NCI-H2107 (cell line): Measurements from ENCODE around the gene TSPAN15.
A peak's percentile ranks its signal among the peaks of the same experiment; 100 is the strongest.

ENCODE experiments used
- DNase-seq: peaks from one replicate; lab custom pipeline; 2025; lab: John Stamatoyannopoulos, UW

Gene TSPAN15

DNA sequence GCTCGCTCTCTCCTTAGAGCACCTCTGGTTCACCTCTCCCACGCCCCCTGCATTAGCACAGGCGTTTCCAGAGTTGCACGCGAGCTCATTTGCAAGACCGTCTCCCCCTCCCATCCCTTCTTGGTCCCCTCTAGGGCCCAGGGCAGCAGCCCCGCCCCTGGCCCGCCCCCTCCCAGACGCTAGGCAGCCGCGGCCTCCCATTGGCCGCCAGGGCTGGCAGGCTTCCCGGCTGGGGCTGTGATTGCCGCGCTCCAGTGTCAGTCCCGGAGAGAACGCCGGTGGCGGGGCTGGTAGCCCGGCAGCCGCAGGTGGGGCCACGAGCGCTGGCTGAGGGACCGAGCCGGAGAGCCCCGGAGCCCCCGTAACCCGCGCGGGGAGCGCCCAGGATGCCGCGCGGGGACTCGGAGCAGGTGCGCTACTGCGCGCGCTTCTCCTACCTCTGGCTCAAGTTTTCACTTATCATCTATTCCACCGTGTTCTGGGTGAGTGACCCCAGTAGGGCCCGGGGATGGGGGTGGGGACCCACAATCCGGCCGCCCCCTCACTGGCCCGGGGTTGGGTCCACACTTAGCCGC, at the start of gene TSPAN15:
TSPAN15 (plus strand) TSS at position 257 of the 575 bp plus-strand sequence; CDS start at position 387, 130 bp downstream.
- DNase-seq, result peak; percentile 12

DNA sequence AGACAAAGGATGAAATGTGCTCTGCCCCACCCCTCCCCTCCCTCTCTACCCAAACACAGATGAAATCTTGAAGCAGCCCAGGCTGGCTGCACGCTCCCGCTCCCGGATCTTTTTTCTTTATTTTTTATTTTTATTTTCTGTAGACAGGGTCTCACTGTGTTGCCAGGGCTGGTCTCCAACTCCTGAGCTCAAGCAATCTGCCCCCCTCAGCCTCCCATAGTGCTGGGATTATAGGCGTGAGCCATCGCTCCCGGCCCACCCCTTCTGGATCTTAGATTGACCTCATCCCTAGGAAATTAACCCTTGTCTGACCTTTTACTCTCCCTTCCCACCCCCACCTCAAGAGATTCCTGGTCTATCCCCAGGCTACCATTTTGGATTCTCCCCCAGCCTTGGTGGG, 48.9 kb upstream of the TSPAN15 start:
- no peak for DNase-seq

DNA sequence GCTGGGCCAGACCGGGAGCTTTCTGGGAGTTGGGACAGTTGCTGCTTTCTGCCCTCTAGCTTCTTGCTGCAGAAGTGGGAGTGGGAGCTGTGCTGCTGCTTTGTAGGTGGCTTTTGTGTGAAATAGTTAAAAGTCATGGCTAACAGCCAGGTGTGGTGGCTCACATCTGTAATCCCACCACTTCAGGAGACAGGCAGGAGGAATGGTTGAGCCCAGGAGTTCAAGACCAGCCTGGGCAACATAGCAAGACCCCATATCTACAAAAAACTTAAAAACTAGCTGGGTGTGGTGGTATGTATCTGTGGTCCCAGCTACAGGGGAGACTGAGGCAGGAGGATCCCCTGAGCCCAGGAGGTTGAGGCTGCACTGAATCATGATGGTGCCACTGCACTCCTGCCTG, 48.2 kb upstream of the TSPAN15 start:
- no peak for DNase-seq

DNA sequence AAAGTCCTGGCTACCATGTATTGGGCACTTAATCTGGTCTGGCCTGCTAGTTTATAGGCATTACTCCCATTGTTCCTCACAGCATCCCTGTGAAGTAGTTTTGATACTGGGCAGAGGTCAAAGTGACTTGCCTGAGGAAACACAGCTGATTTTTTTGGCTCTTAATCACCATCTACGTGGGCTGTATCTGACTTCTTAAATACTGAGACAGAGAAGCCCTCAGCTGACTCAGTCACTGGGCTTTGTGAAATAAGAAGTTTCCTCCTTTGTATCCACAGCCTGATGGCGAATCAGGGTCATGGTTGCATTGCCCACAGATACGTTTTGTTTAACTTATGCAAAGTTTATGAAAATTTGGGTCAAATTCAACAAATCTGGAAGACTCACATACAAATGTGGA, 47.7 kb upstream of the TSPAN15 start:
- DNase-seq, result no peak

DNA sequence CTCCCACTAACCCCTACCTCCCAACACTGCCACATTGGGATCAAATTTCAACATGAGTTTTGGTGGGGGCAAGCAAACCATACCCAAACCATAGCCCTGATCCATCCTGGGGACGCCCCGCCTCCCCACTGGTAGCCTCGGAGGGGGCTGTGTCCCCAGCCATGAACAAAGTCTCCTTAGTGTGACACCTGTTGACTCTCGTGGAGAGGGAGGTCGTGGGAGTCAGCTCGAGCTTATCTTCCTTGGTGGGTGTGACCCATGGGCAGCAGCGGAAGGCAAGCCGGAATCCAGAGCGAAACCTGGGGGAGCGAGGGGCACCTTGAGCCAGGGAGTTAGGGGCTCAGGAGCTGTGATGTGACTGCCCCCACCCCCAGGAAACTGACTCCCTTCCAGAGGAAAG, 46.5 kb upstream of the TSPAN15 start:
- no peak for DNase-seq

DNA sequence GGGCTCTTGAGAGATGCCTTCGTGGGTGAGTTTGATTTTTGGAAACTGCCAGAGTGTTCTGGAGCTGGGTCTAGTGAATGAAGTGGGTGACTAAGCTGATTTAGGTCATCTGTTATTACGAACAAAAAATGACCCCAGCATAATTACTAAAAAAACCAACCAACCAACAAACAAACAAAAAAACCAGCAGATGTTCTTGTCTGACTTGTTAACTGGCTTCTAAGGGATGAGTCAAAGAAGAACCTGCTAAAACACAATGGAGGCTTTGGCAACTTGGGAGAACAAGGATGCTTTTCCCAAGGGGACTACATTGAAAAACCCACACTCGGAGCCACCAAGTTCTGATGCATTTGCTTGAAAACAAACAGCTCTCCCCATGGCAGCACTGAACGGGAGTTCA, 46.0 kb upstream of the TSPAN15 start:
- DNase-seq, result no peak

DNA sequence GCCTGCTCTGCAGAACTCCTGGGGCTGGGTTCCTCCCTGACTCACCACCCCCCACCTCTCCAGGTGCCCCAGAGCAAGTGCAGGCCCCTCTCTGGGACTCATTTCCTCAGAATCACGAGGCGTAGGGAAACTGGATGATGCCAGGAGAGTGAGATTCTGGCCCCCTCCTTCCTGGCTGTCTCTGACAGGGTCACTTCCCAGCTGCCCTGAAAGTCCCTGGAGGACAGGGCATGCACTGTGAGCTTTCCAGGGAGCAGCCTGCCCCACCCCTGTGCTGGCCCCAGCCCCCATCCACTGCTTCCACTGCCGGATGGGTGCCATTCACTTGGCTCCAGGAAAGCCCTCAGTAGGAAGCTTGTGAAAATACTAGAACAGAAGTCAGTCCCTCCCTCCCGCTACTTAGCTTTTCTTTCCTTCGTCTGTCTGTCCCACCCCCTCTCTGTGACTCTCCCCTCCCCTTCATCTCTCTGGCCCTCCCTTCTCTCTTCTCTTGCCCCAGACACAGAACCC, 44.9 kb upstream of the TSPAN15 start:
- no peak for DNase-seq

DNA sequence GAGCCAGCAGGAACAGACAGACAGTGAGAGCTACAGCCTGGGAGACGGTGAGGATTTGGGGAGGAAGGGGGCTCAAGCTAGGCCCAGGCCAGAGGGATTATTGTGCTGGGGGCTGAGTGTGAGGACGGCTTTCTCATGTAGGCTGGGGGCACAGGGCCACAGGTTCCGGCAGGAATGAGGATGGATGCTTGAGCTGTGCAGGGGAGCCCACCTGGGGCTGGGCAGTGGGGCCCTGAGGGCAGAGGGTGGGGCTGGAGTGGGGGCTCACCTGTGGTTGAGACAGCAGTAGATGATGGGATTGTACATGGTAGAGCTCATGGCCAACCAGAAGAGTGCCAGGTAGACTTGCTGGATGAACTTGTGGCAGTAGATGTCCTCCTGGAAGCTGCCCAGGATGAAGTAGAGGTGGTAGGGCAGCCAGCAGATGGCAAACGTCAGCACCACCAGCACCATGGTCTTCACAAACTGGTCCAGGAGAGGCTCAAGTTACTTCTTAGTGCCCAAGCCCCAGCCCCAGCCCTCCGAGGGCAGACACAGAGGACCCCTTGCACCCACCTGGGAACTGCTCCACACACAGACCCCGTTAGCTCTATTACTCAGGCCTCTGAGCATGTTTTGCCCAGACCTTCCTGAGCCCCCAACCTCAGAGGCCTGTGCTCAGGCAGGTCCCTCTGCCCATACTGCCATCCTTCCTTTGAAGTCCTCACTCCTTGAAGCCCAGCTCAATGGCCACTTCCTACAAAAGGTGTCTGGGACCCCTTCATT, 44.3 kb upstream of the TSPAN15 start:
- no peak for DNase-seq

DNA sequence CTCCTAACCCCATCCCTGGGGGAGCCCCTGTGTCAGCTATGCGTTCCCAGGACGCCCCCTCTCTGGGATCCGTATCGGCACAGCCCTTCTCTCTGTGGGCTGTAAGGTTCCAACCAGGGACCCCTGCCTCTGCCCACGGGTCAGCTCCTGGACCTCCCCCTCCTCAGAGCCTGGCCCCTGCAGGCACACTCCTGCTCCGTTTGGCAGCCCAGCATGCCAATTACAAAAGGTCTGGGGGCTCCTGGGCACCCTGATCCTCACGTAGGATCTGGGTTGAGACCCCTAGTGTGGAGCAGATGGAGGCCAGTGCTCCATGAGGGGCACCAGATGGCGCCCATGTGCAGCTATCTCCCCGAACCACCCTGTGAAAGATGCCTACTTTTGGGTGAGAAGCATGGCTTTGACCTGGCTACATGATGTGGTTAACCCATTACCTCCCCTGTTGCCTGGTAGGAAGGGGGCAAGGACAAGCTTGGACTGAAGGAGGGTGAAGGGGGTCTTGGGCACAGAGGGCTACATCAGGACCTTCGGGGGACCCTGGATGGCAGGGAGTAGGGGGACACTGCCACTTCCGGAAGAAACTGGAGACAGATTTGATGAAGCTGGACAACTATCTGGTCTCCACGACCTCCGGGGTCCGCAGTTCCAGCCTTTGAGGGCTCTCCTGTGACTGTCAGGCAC, 43.5 kb upstream of the TSPAN15 start:
- no peak for DNase-seq

DNA sequence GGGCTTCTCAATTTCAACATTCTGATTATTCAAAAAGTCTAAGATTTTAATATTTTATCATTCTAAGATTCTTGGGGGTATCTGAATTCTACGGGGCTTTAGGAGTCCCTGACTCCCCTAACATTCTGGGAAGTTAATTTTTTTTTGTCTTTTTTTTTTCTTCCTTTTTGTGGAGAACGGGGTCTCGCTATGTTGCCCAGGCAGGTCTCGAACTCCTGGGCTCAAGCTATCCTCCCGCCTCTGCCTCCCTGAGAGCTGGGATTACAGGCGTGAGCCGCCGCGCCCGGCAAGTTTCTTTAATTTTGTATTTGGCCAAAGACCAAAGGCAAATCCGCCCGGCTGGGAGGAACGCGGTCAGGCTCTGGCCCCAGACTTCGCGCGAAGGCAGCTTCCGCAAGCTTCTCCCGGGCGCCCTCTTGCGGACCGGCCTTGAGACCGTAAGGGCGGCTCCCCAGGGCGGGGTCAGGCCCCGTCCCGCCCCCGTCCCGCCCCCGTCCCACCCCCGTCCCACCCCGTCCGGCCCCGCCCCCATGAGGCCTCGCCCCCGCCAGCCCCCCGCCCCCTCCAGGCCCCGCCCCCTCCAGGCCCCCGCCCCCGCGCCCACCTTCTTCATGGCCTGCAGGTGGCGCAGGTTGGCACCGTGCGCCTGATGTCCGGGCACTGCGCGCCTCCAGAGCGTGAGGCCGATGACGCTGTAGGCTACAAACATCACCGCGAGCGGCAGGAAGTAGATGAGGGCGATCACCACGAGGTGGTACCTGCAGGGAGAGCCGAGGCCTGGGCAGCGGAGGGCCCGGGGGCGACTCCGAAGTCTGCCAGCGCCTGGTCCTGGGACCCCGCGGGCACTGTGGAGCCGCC, 42.7 kb upstream of the TSPAN15 start:
- DNase-seq, result peak; percentile 79

DNA sequence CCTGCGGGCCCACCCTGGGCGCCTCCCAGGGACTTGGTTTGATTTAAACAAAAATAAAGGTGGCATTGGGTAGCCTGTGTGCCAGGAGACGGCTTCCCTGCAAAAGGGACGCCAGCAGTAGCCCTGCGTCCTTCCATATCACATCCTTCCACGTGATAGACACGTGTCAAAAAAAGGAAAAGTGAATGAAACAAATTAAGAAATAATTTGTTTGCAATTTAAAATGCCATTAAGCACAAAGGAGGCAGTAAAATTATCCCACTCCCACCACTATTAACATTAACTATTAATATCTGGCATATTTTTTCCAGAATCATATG, 42.1 kb upstream of the TSPAN15 start:
- DNase-seq, result no peak

DNA sequence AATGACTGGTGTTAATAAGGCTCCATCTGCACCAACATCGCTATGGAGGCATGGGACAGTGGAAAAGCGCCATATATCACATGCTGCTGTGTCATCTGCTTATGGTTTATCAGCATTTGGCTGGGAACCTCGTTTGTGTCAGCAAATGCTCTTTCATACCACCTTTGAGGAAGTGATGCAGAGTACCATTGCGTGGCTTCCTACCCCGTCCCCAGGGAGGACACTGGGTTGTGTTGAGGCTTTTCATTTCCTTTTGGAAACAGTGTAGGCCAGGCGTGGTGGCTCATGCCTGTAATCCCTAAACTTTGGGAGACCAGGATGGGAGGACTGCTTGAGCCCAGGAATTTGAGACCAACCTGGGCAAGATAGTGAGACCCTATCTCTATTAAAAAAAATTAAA, 41.3 kb upstream of the TSPAN15 start:
- DNase-seq, result no peak

DNA sequence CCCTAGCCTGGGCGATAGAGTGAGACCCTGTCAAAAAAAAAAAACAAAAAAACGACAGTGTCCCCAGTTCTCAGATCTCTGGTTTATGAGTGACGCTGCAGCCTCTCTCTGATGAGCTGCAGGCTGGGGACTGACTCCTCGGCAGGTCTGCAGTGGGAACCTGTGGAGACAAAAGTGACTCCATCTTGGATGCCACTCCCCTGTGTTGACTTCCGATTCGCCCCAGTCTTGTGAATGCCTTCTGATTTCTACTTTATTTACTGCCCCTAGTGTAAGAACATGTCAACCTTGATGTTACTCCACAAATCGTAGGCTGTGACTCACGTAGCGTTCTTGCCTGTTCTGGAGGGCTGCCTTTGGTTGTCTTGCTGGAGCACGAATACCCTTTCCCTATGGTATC, 40.8 kb upstream of the TSPAN15 start:
- DNase-seq, result no peak

DNA sequence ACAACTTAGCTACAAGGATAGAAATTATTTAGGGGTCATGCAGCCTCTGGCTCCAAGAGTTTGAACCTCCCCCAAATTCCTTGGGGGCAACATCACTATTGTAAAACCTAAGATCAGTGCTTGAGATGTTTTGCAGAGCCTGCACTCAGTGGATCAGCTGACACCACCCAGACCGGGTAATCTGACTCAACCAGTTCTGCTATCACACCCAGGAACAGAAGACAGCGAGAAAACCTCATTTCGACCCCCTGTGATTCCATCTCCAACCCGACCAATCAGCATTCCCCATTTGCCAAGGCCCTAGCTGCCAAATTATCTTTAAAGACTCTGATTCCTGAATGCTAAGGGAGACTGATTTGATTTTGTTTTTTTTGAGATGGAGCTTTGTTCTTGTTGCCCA, 39.8 kb upstream of the TSPAN15 start:
- no peak for DNase-seq

DNA sequence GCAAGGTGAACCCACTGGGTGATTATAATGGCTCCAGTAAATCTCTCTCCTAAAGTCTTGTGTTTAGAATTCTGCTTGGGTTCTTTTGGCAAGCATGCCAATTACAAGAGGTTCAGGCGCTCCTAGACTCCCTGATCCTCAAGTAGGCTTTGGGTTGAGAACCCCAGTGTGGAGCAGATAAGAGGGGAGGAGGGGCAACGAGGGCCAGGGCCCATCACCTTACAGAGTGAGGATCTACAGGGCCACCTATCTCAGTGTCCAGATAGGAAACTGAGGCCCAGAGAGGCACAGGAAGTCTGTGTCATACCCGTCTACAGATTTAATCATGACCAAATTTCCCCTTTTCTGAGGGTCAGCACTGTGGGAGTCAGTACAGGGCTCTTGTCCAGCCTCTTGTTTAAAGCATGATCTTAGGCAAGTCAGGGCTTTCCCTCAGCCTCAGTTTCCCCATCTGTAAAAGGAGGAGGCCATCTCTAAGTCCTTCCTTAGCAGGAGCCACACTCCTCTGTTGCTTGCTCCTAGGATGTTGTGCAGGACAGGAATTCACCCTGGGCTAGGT, 39.0 kb upstream of the TSPAN15 start:
- no peak for DNase-seq

DNA sequence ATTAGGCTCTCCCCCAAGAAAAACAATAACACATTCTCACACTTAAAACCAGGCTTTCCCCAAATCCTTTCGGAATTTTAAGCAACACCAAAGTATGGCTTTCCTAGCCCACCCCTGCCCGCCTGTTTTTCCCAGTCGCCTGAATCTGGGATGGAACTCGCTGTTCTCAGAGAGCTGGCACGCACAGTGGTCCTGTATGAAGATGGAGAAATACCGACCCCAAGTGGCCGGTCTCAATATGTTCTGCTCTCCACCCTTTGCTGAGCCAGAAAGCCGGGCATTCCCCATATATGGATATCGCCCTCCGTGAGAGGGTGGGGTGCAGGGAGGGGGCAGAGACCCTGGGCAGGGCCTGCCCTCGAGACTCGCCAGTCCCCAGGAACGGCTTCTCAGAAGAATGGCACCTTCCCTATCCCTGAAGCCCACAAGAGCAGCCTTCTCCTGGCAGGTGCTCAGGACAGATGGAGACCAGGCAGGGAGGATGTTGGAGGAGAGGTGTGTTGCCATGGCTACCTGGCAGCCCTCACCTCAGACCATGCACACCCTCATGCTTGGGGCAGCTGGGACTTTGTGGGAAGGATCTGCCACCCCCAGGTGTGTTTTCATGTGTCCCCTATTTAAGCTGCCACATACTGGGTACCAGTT, 37.9 kb upstream of the TSPAN15 start:
- peak; percentile 7 for DNase-seq

DNA sequence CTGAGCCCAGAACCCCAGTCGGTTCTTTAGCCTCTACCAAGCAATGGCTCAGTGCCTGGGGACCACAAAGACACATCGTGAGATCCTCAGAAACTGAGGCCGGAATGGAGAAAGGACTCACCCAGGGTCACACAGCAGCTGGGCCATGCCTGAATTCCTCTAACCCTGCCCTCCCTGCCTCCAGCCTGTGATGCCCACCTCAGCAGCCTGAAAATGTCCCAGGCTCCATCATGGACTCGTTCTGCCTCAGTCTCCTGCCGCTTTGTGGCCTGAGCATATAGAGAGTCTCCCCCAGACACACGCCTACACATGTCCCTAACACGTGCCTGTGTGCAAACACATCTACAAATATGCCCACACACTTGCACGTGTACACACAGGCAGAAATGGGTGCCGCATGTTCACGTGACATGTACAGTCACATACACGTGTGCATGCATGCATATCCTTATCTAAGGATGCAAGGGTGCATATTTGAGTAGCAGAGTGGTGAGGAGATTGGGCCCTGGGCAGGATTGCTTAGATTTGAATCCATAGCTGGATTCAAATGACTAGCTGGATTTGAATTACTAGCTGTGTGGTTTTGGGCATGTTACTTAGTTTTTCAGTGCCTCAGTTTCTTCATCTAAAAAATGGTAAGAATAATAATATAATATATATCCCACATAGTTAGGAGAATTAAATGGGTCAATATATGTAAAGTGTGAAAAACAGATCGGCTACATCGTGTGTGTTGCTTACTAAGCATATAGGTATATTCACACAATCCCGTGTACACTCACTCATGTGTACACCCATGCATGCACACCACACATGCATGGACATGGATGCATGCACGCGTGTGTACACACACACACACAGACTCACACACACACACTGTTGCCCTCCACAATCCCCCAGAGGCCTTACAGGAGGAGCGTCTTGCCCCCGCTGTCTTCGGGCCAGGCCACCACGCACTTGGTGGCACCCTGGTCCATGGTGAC, 36.9 kb upstream of the TSPAN15 start:
- no peak for DNase-seq

DNA sequence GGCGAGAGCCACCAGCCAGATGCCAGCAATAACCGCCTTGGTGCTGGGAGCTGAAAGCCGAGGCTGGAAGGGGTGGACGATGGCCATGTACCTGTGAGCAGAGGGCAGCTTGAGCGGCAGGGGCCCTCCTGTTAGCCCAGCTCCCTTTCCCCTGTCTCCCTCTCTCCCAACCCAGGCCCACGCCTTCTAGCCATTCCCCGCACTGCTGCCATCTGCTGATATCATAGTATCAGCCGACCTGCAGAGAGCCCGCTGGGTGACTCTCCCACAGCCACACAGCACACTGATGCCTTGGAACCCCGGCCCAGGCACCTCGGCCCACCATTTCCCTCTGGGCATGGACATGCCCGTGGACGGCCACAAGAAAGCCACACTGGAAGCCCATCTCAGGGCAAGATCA, 36.2 kb upstream of the TSPAN15 start:
- no peak for DNase-seq

DNA sequence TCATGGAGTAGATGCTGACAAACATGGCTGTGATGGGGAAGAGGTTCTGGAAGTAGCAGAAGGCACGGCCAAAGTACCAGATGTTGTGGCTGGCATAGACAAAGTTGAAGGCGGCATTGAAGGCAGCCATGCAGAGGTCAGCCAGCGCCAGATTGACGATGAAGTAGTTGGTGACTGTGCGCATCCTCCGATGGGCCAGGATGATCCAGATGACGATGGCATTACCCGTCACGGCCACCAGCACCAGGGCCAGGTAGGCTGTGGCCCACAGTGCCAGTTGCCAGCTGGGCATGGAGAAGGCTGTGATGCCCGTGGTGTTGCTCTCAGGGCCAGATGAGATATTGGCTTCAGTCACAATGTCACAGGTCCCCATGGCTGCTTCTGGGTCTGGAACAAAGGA, 35.3 kb upstream of the TSPAN15 start:
- no peak for DNase-seq

DNA sequence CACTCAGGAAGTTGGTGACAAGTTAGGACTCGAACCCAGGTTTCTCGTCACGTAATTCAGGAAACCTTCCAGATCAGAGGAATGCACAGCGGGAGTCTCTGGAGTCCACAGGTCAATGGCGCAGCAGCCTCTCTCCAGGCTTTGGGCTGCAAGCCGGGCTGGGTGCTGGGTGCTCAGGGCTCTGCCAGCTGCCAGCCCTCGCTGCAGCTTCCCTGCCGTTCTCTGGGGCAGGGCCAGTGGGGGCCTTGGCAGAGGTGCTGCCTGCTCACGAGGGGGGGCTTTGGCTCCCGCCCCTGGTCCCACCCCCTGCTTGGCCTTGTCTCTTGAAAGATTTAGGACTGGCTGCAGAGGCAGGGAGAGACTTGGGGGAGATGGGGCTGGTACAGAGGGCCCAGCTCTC, 34.6 kb upstream of the TSPAN15 start, which contains the start of gene TACR2:
TACR2 (minus strand) TSS at position 224 of the 400 bp plus-strand sequence. CDS start 595 bp downstream, outside the sequence.
- DNase-seq, result no peak
